GM12878 (cell line): Measurements from ENCODE around the gene C1orf52. TPM values are rescaled to one million over a fixed set of nuclear protein-coding genes. Genes with fewer than 3 reads are reported as not detected.

Source experiments
- BCL11A ChIP-seq: IDR thresholded peaks from 2 replicates; pipeline ENCODE4 v1.6.1; 2011; ENCODE audit warnings: low read depth, low read length
- CBFB ChIP-seq: IDR thresholded peaks from 2 replicates; pipeline ENCODE4 v1.6.1; 2016; ENCODE audit warnings: antibody characterized with exemption, low read depth
- CBX5 ChIP-seq: sonication (generic); IDR thresholded peaks from 2 replicates; pipeline ENCODE4 v1.6.1; 2016; ENCODE audit warnings: low read depth, moderate library complexity, mild to moderate bottlenecking, inconsistent platforms
- EZH2 ChIP-seq: IDR thresholded peaks from 2 replicates; pipeline ENCODE4 v1.6.1; 2012; ENCODE audit warnings: low read depth, mild to moderate bottlenecking, control low read depth, inconsistent platforms, low read length, borderline replicate concordance; ENCODE audit not compliant: control insufficient read depth
- FOS ChIP-seq: IDR thresholded peaks from 3 replicates; pipeline ENCODE4 v1.6.1; 2011; ENCODE audit warnings: borderline replicate concordance; ENCODE audit not compliant: insufficient read length; ENCODE audit errors: extremely low read depth
- GABPA ChIP-seq: IDR thresholded peaks from 2 replicates; pipeline ENCODE4 v1.6.1; 2014; ENCODE audit warnings: antibody characterized with exemption, low read depth, mild to moderate bottlenecking, inconsistent platforms
- IRF4 ChIP-seq: IDR thresholded peaks from 2 replicates; pipeline ENCODE4 v1.6.1; 2011; ENCODE audit warnings: low read depth, low read length
- IRF5 ChIP-seq: fragments of 450-650 bp; IDR thresholded peaks from 2 replicates; pipeline ENCODE4 v1.6.1; 2017; ENCODE audit warnings: borderline replicate concordance
- MTA3 ChIP-seq: IDR thresholded peaks from 2 replicates; pipeline ENCODE4 v1.6.1; 2012; ENCODE audit warnings: low read length, inconsistent platforms, borderline replicate concordance
- NFXL1 ChIP-seq: fragments of 450-650 bp; IDR thresholded peaks from 2 replicates; pipeline ENCODE4 v1.6.1; 2017; ENCODE audit warnings: antibody characterized with exemption, mild to moderate bottlenecking, borderline replicate concordance
- NRF1 ChIP-seq: conservative IDR thresholded peaks from 2 replicates; pipeline ENCODE4 v1.6.1; 2011; ENCODE audit warnings: mild to moderate bottlenecking, low read depth, low read length, improper control_type of control experiment
- PKNOX1 ChIP-seq: fragments of 450-650 bp; IDR thresholded peaks from 2 replicates; pipeline ENCODE4 v1.6.1; 2016; ENCODE audit warnings: mild to moderate bottlenecking
- RUNX3 ChIP-seq: IDR thresholded peaks from 2 replicates; pipeline ENCODE4 v1.6.1; 2012; ENCODE audit warnings: low read length, inconsistent platforms
- SMARCA5 ChIP-seq: fragments of 450-650 bp; IDR thresholded peaks from 2 replicates; pipeline ENCODE4 v1.6.1; 2017; ENCODE audit warnings: mild to moderate bottlenecking
- SREBF1 ChIP-seq: IDR thresholded peaks from 2 replicates; pipeline ENCODE4 v1.6.1; 2012; ENCODE audit warnings: mild to moderate bottlenecking, low read length
- SREBF2 ChIP-seq: IDR thresholded peaks from 2 replicates; pipeline ENCODE4 v1.6.1; 2012; ENCODE audit warnings: mild to moderate bottlenecking, low read length
- TBL1XR1 ChIP-seq: IDR thresholded peaks from 2 replicates; pipeline ENCODE4 v1.6.1; 2012; ENCODE audit warnings: low read depth, low read length, improper control_type of control experiment
- ZBTB4 ChIP-seq: fragments of 450-650 bp; formaldehyde crosslinking; IDR thresholded peaks from 2 replicates; pipeline ENCODE4 v1.4.0; 2022; ENCODE audit warnings: mild to moderate bottlenecking, moderate library complexity
- ZNF217 ChIP-seq: fragments of 450-650 bp; IDR thresholded peaks from 2 replicates; pipeline ENCODE4 v1.6.1; 2017; ENCODE audit warnings: antibody characterized with exemption, mild to moderate bottlenecking
- polyA plus RNA-seq, 11 experiments: library from polyadenylated mRNA; depleted of rRNA in 4 of 11; unstranded in 6 of 11; stranded (reverse) in 5 of 11; fragments of >200 nt; fragmentation: Nextera tagmentation in 4 of 11; fragmentation: Illumina TruSeq in 1 of 11; extraction: Ambion mirVana in 4 of 11; extraction: Trizol in 1 of 11; gene quantifications; 1 replicate in 1 of 11; 2 replicates in 10 of 11; pipeline versions ENCODE4 v1.2.1 to v1.2.3, GENCODE V29; 2011 to 2016; ENCODE audit warnings: inconsistent platforms in 2 of 11, missing spikeins in 2 of 11, low read depth in 1 of 11
- total RNA-seq, 4 experiments: library from RNA; depleted of rRNA in 3 of 4; stranded (reverse); fragments of >200 nt in 3 of 4; fragmentation: Illumina TruSeq in 1 of 4; extraction: Trizol in 1 of 4; gene quantifications; 2 replicates each; pipeline versions ENCODE4 v1.2.1 to v1.2.3, GENCODE V29; 2013 to 2021
- TF ChIP-seq, protein P1 (sequence below): fragments of 150-350 bp; IDR thresholded peaks from 2 replicates; pipeline ENCODE4 v1.6.1; 2016; ENCODE audit warnings: low read depth, low read length
- TF ChIP-seq, protein P2 (sequence below): IDR thresholded peaks from 2 replicates; pipeline ENCODE4 v1.6.1; 2011; ENCODE audit warnings: low read depth, low read length, improper control_type of control experiment, borderline replicate concordance

C1orf52 gene
- total and polyA plus RNA-seq, 10 of the 15 experiments (the other 5 are each of a cell fraction or from before 2014, with no cell fraction given) = 9.4 to 39.5 (median 17.6) TPM

DNA sequence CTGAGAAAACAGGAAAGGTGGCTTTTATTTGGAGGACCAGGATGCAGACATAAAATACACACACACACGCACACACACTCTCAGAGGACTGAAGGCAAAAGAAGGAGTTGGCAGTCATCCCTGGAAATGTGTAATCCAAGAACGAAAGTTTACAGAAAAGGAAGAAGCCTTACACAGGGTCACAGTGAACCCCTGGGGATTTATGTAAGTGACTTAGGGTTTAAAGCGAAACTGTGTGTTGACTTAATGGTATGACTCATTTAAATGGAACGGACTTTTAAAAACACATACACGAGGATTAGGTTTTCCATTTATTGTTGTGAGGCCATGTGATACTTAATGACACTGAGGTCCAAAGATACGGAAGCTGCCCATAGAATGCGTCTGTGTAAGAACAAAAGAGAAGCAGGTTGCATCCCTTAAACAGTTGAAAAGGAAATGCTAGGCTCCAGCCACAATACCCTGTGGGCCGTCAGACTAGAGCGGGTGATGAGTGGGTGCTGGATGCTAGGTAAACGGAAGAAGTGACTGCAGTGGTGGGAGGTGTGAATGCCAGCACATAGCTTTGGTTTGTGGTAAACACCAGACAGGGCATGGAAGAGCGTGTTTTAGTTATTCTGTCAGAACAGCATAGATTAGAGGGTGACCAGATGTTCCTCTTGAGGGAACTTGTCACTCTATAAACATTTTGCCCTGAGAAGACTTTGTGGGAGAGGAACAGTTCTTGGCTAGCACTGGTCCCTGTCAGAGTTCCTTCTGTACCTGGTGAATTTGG lies 38.6 kb upstream of the C1orf52 start (continued):
- TF ChIP-seq MTA3 (peak; percentile 70; the same call in 1 of the 2 replicates), NRF1 (no peak), SREBF2 (no peak), CBFB (0 out of 2 replicates have a peak, but pooled peaks have one; percentile 28), SMARCA5 (no peak), ZBTB4 (CRISPR knock-in tag) (no peak), RUNX3 (peak; percentile 85), CBX5 (no peak), PKNOX1 (peak; percentile 69), TBL1XR1 (no peak), EZH2 (no peak), FOS (no peak), BCL11A (peak; percentile 85), IRF5 (peak; percentile 21; the same call in 1 of the 2 replicates), NFXL1 (0 out of 2 replicates have a peak, but pooled peaks have one; percentile 73), ZNF217 (peak; percentile 73; the same call in 1 of the 2 replicates), SREBF1 (no peak), GABPA (no peak), IRF4 (peak; percentile 13; the same call in 1 of the 2 replicates)
- TF ChIP-seq, protein P1, sequence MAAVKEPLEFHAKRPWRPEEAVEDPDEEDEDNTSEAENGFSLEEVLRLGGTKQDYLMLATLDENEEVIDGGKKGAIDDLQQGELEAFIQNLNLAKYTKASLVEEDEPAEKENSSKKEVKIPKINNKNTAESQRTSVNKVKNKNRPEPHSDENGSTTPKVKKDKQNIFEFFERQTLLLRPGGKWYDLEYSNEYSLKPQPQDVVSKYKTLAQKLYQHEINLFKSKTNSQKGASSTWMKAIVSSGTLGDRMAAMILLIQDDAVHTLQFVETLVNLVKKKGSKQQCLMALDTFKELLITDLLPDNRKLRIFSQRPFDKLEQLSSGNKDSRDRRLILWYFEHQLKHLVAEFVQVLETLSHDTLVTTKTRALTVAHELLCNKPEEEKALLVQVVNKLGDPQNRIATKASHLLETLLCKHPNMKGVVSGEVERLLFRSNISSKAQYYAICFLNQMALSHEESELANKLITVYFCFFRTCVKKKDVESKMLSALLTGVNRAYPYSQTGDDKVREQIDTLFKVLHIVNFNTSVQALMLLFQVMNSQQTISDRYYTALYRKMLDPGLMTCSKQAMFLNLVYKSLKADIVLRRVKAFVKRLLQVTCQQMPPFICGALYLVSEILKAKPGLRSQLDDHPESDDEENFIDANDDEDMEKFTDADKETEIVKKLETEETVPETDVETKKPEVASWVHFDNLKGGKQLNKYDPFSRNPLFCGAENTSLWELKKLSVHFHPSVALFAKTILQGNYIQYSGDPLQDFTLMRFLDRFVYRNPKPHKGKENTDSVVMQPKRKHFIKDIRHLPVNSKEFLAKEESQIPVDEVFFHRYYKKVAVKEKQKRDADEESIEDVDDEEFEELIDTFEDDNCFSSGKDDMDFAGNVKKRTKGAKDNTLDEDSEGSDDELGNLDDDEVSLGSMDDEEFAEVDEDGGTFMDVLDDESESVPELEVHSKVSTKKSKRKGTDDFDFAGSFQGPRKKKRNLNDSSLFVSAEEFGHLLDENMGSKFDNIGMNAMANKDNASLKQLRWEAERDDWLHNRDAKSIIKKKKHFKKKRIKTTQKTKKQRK = no peak
- TF ChIP-seq, protein P2, sequence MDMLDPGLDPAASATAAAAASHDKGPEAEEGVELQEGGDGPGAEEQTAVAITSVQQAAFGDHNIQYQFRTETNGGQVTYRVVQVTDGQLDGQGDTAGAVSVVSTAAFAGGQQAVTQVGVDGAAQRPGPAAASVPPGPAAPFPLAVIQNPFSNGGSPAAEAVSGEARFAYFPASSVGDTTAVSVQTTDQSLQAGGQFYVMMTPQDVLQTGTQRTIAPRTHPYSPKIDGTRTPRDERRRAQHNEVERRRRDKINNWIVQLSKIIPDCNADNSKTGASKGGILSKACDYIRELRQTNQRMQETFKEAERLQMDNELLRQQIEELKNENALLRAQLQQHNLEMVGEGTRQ = no peak
